H9 (cell line): ENCODE results near the gene AP4M1. TPM values are rescaled to one million over a fixed set of nuclear protein-coding genes. Genes with fewer than 3 reads are reported as not detected.

Experiments used
- DNase-seq: peaks from one replicate; pipeline ENCODE4 v3.0.0-alpha.2; 2017
- H2AFZ ChIP-seq: one replicate; pipeline ENCODE4 v1.6.1; 2013; ENCODE audit warnings: mild to moderate bottlenecking, low read length, control low read depth, moderate library complexity
- H2AK5ac ChIP-seq: 2 replicates; pipeline ENCODE4 v1.6.1; 2013; ENCODE audit warnings: low read length, control low read depth, mixed read lengths; ENCODE audit not compliant: insufficient read length
- H2BK120ac ChIP-seq: one replicate; pipeline ENCODE4 v1.6.1; 2013; ENCODE audit warnings: low read depth, mild to moderate bottlenecking, low read length, control low read depth, inconsistent platforms; ENCODE audit not compliant: poor library complexity, severe bottlenecking
- H2BK12ac ChIP-seq: 2 replicates; pipeline ENCODE4 v1.6.1; 2013; ENCODE audit warnings: low read length, control low read depth, mixed read lengths, low read depth; ENCODE audit not compliant: insufficient read length
- H2BK15ac ChIP-seq: 2 replicates; pipeline ENCODE4 v1.6.1; 2013; ENCODE audit warnings: low read depth, low read length, control low read depth
- H2BK20ac ChIP-seq: one replicate; pipeline ENCODE4 v1.6.1; 2013; ENCODE audit warnings: low read depth, mild to moderate bottlenecking, low read length, control low read depth, inconsistent platforms; ENCODE audit not compliant: poor library complexity, severe bottlenecking
- H2BK5ac ChIP-seq: 2 replicates; pipeline ENCODE4 v1.6.1; 2013; ENCODE audit warnings: low read length, control low read depth, mixed read lengths; ENCODE audit not compliant: insufficient read length
- H3K14ac ChIP-seq: 2 replicates; pipeline ENCODE4 v1.6.1; 2013; ENCODE audit warnings: low read length, control low read depth; ENCODE audit not compliant: insufficient read depth
- H3K18ac ChIP-seq: 2 replicates; pipeline ENCODE4 v1.6.1; 2013; ENCODE audit warnings: low read depth, mild to moderate bottlenecking, mixed read lengths, low read length, control low read depth; ENCODE audit not compliant: insufficient read length
- H3K23ac ChIP-seq: 2 replicates; pipeline ENCODE4 v1.6.1; 2013; ENCODE audit warnings: low read length, control low read depth, mixed read lengths, low read depth; ENCODE audit not compliant: insufficient read length
- H3K23me2 ChIP-seq: 2 replicates; pipeline ENCODE4 v1.6.1; 2013; ENCODE audit warnings: low read depth, mild to moderate bottlenecking, mixed read lengths, low read length, control low read depth; ENCODE audit not compliant: insufficient read length, poor library complexity, severe bottlenecking
- H3K27ac ChIP-seq: 2 replicates; pipeline ENCODE4 v1.5.1; 2013; ENCODE audit warnings: low read length, control low read depth, mixed read lengths, low read depth; ENCODE audit not compliant: insufficient read length
- H3K27me3 ChIP-seq: 2 replicates; pipeline ENCODE4 v1.6.1; 2013; ENCODE audit warnings: low read length, control low read depth, inconsistent platforms; ENCODE audit not compliant: insufficient read depth
- H3K4ac ChIP-seq: 2 replicates; pipeline ENCODE4 v1.6.1; 2013; ENCODE audit warnings: low read depth, mild to moderate bottlenecking, control low read depth, inconsistent platforms, low read length, moderate library complexity
- H3K4me1 ChIP-seq: 2 replicates; pipeline ENCODE4 v1.6.1; 2013; ENCODE audit warnings: low read length, control low read depth, inconsistent platforms; ENCODE audit not compliant: insufficient read depth
- H3K4me2 ChIP-seq: 2 replicates; pipeline ENCODE4 v1.6.1; 2013; ENCODE audit warnings: low read length, control low read depth, mixed read lengths; ENCODE audit not compliant: insufficient read length, insufficient read depth
- H3K56ac ChIP-seq: 2 replicates; pipeline ENCODE4 v1.6.1; 2013; ENCODE audit warnings: low read depth, mild to moderate bottlenecking, mixed read lengths, low read length, control low read depth; ENCODE audit not compliant: insufficient read length
- H3K79me1 ChIP-seq: 2 replicates; pipeline ENCODE4 v1.6.1; 2013; ENCODE audit warnings: low read depth, mild to moderate bottlenecking, moderate library complexity, low read length, control low read depth, inconsistent platforms; ENCODE audit not compliant: insufficient read depth, poor library complexity, severe bottlenecking
- H3K79me2 ChIP-seq: 2 replicates; pipeline ENCODE4 v1.6.1; 2013; ENCODE audit warnings: low read length, control low read depth, inconsistent platforms; ENCODE audit not compliant: insufficient read depth
- H3K9ac ChIP-seq: 2 replicates; pipeline ENCODE4 v1.6.1; 2013; ENCODE audit warnings: low read length, control low read depth, mixed read lengths; ENCODE audit not compliant: insufficient read length; ENCODE audit errors: extremely low read depth
- H3K9me3 ChIP-seq: one replicate; pipeline ENCODE4 v1.6.1; 2013; ENCODE audit warnings: low read depth, low read length, inconsistent platforms; ENCODE audit not compliant: control insufficient read depth
- H3T11ph ChIP-seq: one replicate; pipeline ENCODE4 v1.6.1; 2013; ENCODE audit warnings: mild to moderate bottlenecking, low read length, control low read depth, inconsistent platforms
- H4K20me1 ChIP-seq: one replicate; pipeline ENCODE4 v1.6.1; 2013; ENCODE audit not compliant: control insufficient read depth, insufficient read length, insufficient read depth
- H4K5ac ChIP-seq: 2 replicates; pipeline ENCODE4 v1.6.1; 2013; ENCODE audit warnings: low read depth, mild to moderate bottlenecking, mixed read lengths, low read length, control low read depth; ENCODE audit not compliant: insufficient read length
- H4K8ac ChIP-seq: replicated peaks from 2 replicates; pipeline ENCODE4 v1.6.1; 2013; ENCODE audit warnings: low read length, control low read depth, mixed read lengths, low read depth; ENCODE audit not compliant: insufficient read length
- H4K91ac ChIP-seq: 2 replicates; pipeline ENCODE4 v1.6.1; 2013; ENCODE audit warnings: low read depth, mild to moderate bottlenecking, moderate library complexity, mixed read lengths, low read length, control low read depth; ENCODE audit not compliant: insufficient read length
- H3K27ac Mint-ChIP-seq, 3 experiments: 2 replicates in 2 of 3; 3 replicates in 1 of 3; pipeline ENCODE4 v1.8.0; 2020 to 2021; ENCODE audit warnings: mixed read lengths in 3 of 3, mild to moderate bottlenecking in 1 of 3, moderate library complexity in 1 of 3
- H3K27me3 Mint-ChIP-seq: 2 replicates; pipeline ENCODE4 v1.8.0; 2021; ENCODE audit warnings: low read depth, mild to moderate bottlenecking, moderate library complexity, mixed read lengths
- H3K36me3 Mint-ChIP-seq, 3 experiments: 2 replicates in 2 of 3; 3 replicates in 1 of 3; pipeline ENCODE4 v1.8.0; 2020 to 2021; ENCODE audit warnings: low read depth in 3 of 3, mixed read lengths in 3 of 3; ENCODE audit not compliant: insufficient read depth in 1 of 3
- H3K4me1 Mint-ChIP-seq, 2 experiments: 2 replicates each; pipeline ENCODE4 v1.8.0; 2020; ENCODE audit warnings: mixed read lengths in 2 of 2
- H3K4me3 Mint-ChIP-seq, 2 experiments: 2 replicates in 1 of 2; 3 replicates in 1 of 2; pipeline ENCODE4 v1.8.0; 2020 to 2021; ENCODE audit warnings: mild to moderate bottlenecking in 2 of 2, mixed read lengths in 2 of 2, moderate library complexity in 1 of 2
- H3K9me3 Mint-ChIP-seq, 2 experiments: 2 replicates in 1 of 2; 3 replicates in 1 of 2; pipeline ENCODE4 v1.8.0; 2020; ENCODE audit warnings: mild to moderate bottlenecking in 2 of 2, mixed read lengths in 2 of 2, moderate library complexity in 1 of 2
- WGBS: extraction: QIAGEN DNeasy Blood & Tissue Kit; methylation state at CpG from one replicate; pipeline ENCODE4 v1.1.7; 2013; ENCODE audit warnings: missing lambda C conversion rate, low lambda C conversion rate, mixed read lengths; ENCODE audit not compliant: insufficient read length; ENCODE audit errors: extremely low coverage; 5-methylcytosine and 5-hydroxymethylcytosine counted together
- total RNA-seq: library from RNA; stranded (reverse); gene quantifications from 2 replicates; pipeline ENCODE4 v1.2.1, GENCODE V29; 2021
- TF ChIP-seq, protein P1 (sequence below): fragments of 200-600 bp; sonication (generic); conservative IDR thresholded peaks from 3 replicates; pipeline ENCODE4 v1.8.0; 2021; ENCODE audit warnings: antibody characterized with exemption, mild to moderate bottlenecking

Gene AP4M1
- total RNA-seq, 1 experiment from 2014 or later, result 18.8 TPM

DNA sequence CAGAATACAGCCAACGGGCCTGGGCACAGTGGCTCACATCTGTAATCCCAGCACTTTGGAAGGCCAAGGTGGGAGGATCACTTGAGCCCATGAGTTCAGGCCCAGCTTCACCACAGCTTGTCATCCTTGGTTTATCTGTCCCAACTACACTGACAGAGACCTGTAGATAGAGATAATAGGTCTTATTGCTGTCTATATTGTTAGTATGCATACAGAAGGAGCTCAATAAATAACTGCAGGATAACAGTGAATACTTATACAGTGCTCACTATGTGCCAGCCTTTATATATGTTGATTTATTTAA, 19.2 kb downstream of the AP4M1 start:
- Histone ChIP-seq H3K56ac (no peak overlapping the region), H4K8ac (no peak overlapping the region), H3K9me3 (no peaks in the 10 kb centered on the region), H3K27ac (no peak overlapping the region), H3K27me3 (no peaks in the 10 kb centered on the region), H3T11ph (no peak overlapping the region), H2BK120ac (no peak overlapping the region), H4K20me1 (no peaks in the 10 kb centered on the region), H4K91ac (no peak overlapping the region), H2AFZ (no peak overlapping the region), H3K79me1 (no peaks in the 10 kb centered on the region), H4K5ac (no peak overlapping the region), H2BK20ac (no peak overlapping the region), H3K9ac (no peak overlapping the region), H2AK5ac (no peak overlapping the region), H2BK5ac (no peak overlapping the region), H3K4ac (no peak overlapping the region), H3K23ac (no peak overlapping the region), H2BK12ac (no peak overlapping the region), H3K4me1 (no peaks in the 10 kb centered on the region), H3K4me2 (peak overlapping the region; percentile 65), H3K14ac (no peak overlapping the region), H2BK15ac (no peak overlapping the region), H3K23me2 (peaks cover 5% of the 10 kb centered on the region), H3K79me2 (no peaks in the 10 kb centered on the region), H3K18ac (no peak overlapping the region)
- no peaks in the 10 kb centered on the region for H3K27me3 Mint-ChIP-seq
- peaks cover 6 to 23% (median 17%) of the 10 kb centered on the region in 3 experiments; a peak in 5 of 7 replicates for H3K36me3 Mint-ChIP-seq
- TF ChIP-seq, protein P1, sequence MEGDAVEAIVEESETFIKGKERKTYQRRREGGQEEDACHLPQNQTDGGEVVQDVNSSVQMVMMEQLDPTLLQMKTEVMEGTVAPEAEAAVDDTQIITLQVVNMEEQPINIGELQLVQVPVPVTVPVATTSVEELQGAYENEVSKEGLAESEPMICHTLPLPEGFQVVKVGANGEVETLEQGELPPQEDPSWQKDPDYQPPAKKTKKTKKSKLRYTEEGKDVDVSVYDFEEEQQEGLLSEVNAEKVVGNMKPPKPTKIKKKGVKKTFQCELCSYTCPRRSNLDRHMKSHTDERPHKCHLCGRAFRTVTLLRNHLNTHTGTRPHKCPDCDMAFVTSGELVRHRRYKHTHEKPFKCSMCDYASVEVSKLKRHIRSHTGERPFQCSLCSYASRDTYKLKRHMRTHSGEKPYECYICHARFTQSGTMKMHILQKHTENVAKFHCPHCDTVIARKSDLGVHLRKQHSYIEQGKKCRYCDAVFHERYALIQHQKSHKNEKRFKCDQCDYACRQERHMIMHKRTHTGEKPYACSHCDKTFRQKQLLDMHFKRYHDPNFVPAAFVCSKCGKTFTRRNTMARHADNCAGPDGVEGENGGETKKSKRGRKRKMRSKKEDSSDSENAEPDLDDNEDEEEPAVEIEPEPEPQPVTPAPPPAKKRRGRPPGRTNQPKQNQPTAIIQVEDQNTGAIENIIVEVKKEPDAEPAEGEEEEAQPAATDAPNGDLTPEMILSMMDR, result no peak
- WGBS, result no CpG with 5 or more reads among the region's 1 CpG
- peak overlapping the region; percentile 96 to 98 for H3K4me3 Mint-ChIP-seq
- no peaks in the 10 kb centered on the region for H3K9me3 Mint-ChIP-seq
- no peak for DNase-seq
- H3K4me1 Mint-ChIP-seq, result peaks cover 12 to 16% of the 10 kb centered on the region in 2 experiments
- peak overlapping the region in 2 of 3 experiments; percentile 5 to 80; a peak in 3 of 7 replicates for H3K27ac Mint-ChIP-seq
